HG03039 (cell line): Measurements from ENCODE around the gene SRPX.

Source experiments
- ATAC-seq: cut with Tn5 transposase; IDR thresholded peaks from one replicate; pipeline ENCODE4 v1.9.1; 2021; ENCODE audit warnings: mild to moderate bottlenecking, moderate library complexity; ENCODE audit not compliant: unreplicated experiment

The SRPX gene

GRCh38 chrX:38214044-38214443 is 6.6 kb downstream of the SRPX start:
- ATAC-seq = no peak

- ATAC-seq = no peak
These were observed 8.6 kb downstream of the SRPX start for GRCh38 chrX:38211891-38212635.

DNA sequence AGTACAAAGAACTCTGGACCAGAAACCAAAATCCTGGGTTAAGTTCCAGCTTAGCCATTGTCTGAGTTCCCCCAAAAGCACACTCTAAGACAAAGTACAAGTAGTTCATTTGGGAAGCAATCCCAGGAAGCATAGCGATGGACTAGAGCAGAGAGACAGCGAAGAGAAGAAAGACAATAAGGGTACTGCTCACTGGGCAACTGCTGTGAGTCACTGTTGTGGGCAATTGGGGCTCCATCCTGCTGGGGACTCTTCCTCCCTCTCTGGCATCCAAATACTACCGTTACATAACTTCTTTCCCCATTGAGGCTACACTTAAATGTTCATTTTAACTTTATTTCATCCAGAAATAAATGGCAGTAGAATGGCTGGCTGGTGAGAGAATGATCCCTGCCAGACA is 14.1 kb downstream of the SRPX start:
- ATAC-seq = no peak

- ATAC-seq = no peak
These were observed 14.6 kb downstream of the SRPX start for GRCh38 chrX:38206036-38206435.

GRCh38 chrX:38205039-38205438 is 15.6 kb downstream of the SRPX start:
- ATAC-seq = no peak

GRCh38 chrX:38192007-38192810 is 28.5 kb downstream of the SRPX start:
- no peak for ATAC-seq

GRCh38 chrX:38189431-38190250 is 31.0 kb downstream of the SRPX start:
- no peak for ATAC-seq

- no peak for ATAC-seq
These were observed 37.1 kb downstream of the SRPX start for GRCh38 chrX:38183596-38183995.

DNA sequence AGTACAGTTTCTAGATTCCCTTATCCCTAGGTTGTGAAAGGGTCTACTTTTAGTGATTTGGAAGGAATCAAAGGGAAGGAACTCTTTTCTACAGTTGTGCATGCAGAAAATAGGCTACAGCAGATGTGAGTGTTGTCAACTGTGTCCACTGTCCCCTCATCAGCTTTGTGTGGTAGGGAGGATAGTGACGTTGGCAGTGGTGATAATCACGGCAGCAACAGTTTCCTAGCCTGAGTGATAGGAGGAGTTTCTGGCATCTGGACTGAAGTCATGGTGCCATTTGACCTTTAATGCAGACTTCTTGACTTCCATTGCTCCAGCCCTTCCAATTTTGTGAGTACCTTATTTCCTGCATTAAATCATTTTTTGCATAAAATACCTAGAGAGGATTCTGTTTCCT is 39.3 kb downstream of the SRPX start:
- ATAC-seq = no peak

DNA sequence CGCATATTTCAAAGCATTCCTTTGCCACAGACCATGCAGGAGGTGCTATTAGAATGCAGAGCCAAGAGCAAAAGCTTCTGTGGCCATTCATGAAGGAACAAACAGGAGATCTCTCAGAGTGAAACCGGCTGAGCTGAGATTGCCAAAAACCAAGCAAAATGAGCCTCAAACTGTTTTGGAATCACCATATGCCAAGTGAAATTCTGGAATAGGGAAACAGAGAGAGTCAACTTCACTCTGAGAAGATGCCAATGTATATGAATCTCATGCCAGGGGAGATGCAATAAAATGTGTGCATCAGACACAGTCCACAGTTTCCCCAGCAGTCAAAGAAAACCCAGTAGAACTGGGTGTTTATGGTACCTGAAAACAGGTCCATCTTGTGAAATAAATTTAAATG is 42.3 kb downstream of the SRPX start:
- ATAC-seq = no peak

- no peak for ATAC-seq
These were observed 45.5 kb downstream of the SRPX start for GRCh38 chrX:38175139-38175538.

- no peak for ATAC-seq
These were observed 48.1 kb downstream of the SRPX start for GRCh38 chrX:38172596-38172995.

DNA sequence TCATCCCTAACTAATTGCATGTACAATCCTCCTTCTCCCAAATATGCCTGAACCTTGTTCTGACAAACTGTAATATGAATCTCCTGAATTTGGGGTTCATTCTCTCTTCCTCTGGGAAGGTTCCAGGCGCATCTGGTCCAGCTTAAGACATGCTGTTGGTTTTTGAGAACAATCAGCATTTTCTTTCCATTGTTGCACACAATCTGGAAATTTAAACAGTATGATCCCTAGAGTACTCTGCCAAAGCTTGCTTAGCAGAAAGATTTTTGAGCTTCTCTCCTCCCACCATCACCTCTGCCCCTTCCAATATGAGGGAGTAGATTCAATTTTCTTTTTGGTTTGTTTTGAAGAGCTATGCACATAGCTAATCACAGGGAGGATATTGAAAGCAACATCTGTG is 50.1 kb downstream of the SRPX start:
- no peak for ATAC-seq

DNA sequence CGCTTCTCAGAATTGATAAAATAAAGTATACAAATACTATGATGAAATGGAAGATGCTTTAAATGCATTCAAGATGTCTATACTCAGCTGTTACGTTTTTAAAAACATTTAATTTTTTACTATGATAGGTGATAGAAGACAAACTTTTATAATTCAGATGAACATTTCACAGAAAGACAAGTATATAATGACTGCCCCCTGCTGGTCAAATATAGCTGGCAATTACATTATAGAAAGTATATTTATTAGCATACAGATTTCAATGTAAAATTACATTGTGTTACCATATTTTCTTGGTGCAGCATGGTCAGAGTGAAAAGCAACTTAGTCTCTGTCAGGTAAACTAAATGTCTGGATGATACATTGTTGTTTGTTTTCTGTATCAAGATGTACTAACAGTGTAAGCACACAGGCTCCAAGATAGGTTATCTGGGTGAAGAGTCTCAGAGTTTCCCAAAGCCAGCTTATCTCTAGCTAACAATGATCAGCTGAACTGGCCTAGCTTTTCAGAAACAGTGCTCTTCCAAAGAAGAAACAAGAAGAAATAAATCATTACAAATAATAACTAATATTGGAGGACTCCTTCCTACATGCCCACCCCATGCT is 54.1 kb downstream of the SRPX start:
- no peak for ATAC-seq

DNA sequence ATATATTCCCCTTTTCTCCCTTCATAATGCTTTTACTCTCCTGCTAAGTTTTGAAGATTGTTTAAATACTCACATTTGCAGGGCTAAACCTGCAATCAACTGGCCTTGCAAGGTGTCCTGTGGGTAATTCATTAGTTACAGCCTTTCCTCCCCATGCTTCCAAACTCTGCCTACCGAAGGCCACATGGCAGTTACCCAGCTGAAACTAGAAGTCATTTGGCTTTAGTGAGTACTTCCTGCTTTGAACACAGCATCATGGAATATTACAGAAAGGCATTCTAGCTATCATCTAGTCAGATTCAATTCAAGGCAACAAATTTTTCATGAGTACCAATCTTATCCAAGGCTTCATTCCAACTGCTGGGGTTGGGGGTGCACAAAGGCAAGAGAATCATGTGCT is 55.6 kb downstream of the SRPX start:
- ATAC-seq = no peak

DNA sequence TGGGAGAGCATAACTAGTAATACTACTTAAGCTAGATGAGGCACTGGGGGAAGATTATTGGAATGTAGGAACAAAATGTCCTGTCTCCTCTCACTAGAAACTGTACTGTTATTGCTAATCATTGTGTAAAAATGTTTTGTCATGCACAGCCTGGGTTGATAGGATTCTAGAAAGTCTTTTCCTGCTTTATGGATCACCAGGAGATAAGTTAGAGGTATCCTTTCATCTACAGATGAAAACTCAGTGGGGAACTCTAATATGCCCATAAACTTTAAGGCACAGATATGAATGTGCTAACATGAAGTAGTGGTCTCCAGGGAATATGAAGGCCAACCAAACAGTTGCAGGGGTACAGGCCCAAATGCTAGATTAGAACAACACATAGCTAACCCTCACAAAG is 57.5 kb downstream of the SRPX start:
- ATAC-seq = no peak

GRCh38 chrX:38156838-38157237 is 63.8 kb downstream of the SRPX start:
- no peak for ATAC-seq

DNA sequence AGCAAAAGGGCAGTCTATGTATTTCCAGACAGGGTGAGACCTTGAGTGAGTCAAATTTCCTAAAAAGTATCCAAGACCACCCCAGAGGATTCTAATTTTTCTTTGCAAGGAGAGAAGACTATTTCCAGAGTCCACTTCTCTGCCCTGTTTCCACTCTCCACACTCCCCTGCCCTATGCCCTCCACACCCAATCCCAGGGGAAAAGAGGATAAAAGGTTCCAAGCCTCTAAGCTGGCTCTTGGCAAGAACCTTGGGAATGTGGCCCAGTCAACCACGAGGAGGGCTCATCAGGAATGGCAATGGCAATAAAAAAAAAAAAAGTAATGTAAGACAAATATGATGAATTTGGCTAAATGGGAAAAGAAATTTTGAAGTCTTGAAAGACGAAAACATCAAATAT is 65.9 kb downstream of the SRPX start:
- no peak for ATAC-seq

DNA sequence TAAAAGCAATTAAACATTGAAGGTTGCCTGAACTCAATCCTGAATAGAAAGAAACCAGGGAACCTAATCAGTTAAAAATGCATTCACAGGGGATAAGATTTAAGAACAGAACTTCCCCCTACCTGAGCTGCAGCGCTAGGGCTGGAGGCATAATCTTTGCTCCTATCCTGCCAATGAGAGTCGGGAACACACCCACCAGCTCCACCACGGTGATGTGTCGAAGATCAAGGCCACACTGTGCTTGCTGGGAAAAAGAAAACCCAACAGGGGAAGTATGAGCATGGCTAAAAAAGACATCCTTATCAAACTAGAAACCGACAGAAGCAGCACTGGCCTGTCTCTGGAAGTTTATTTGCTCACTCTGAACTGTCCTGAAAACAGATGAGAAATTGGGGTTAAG is 66.3 kb downstream of the SRPX start:
- no peak for ATAC-seq

GRCh38 chrX:38151441-38151840 is 69.2 kb downstream of the SRPX start:
- ATAC-seq = no peak

- no peak for ATAC-seq
These were observed 69.7 kb downstream of the SRPX start for GRCh38 chrX:38150993-38151392.
